GM19328 (cell line): ENCODE measurements around the gene CYP27A1.
A peak's percentile ranks its signal among the peaks of the same experiment; 100 is the strongest.

Source experiments
- ATAC-seq: cut with Tn5 transposase; IDR thresholded peaks from one replicate; pipeline ENCODE4 v1.9.1; 2021; ENCODE audit warnings: mild to moderate bottlenecking, moderate library complexity; ENCODE audit not compliant: unreplicated experiment

CYP27A1 gene

GRCh38 chr2:218781691-218782527 is at the start of gene CYP27A1:
CYP27A1 (plus strand) TSS chr2:218782147; CDS start chr2:218782183, 36 bp downstream.
- ATAC-seq, result no peak

GRCh38 chr2:218732761-218733158 is 49.2 kb upstream of the CYP27A1 start:
- no peak for ATAC-seq

GRCh38 chr2:218733171-218734021 is 48.6 kb upstream of the CYP27A1 start:
- no peak for ATAC-seq

GRCh38 chr2:218734190-218734975 is 47.6 kb upstream of the CYP27A1 start:
- no peak for ATAC-seq

- ATAC-seq, result no peak
These were observed 45.4 kb upstream of the CYP27A1 start for GRCh38 chr2:218736531-218736930.

- ATAC-seq, result peak; percentile 57
These were observed 38.9 kb upstream of the CYP27A1 start for GRCh38 chr2:218743068-218743467.

- no peak for ATAC-seq
These were observed 37.3 kb upstream of the CYP27A1 start for GRCh38 chr2:218744615-218745014.

GRCh38 chr2:218745160-218745558 is 36.8 kb upstream of the CYP27A1 start:
- ATAC-seq, result no peak

GRCh38 chr2:218745559-218746469 is 36.1 kb upstream of the CYP27A1 start:
- ATAC-seq, result no peak

- no peak for ATAC-seq
These were observed 35.5 kb upstream of the CYP27A1 start for GRCh38 chr2:218746470-218746795.

- no peak for ATAC-seq
These were observed 35.0 kb upstream of the CYP27A1 start for GRCh38 chr2:218746960-218747359.

GRCh38 chr2:218748741-218749441 is 33.1 kb upstream of the CYP27A1 start:
- ATAC-seq, result no peak

GRCh38 chr2:218754201-218754600 is 27.7 kb upstream of the CYP27A1 start:
- no peak for ATAC-seq

- ATAC-seq, result no peak
These were observed 27.2 kb upstream of the CYP27A1 start for GRCh38 chr2:218754781-218755180.

- ATAC-seq, result no peak
These were observed 26.8 kb upstream of the CYP27A1 start for GRCh38 chr2:218755198-218755566.

- ATAC-seq, result no peak
These were observed 26.2 kb upstream of the CYP27A1 start for GRCh38 chr2:218755567-218756404.

GRCh38 chr2:218756599-218757377 is 25.2 kb upstream of the CYP27A1 start:
- no peak for ATAC-seq

- ATAC-seq, result no peak
These were observed 20.2 kb upstream of the CYP27A1 start for GRCh38 chr2:218761795-218762194.
